ENCODE measurements around the gene IGSF1.

The IGSF1 gene, protein sequence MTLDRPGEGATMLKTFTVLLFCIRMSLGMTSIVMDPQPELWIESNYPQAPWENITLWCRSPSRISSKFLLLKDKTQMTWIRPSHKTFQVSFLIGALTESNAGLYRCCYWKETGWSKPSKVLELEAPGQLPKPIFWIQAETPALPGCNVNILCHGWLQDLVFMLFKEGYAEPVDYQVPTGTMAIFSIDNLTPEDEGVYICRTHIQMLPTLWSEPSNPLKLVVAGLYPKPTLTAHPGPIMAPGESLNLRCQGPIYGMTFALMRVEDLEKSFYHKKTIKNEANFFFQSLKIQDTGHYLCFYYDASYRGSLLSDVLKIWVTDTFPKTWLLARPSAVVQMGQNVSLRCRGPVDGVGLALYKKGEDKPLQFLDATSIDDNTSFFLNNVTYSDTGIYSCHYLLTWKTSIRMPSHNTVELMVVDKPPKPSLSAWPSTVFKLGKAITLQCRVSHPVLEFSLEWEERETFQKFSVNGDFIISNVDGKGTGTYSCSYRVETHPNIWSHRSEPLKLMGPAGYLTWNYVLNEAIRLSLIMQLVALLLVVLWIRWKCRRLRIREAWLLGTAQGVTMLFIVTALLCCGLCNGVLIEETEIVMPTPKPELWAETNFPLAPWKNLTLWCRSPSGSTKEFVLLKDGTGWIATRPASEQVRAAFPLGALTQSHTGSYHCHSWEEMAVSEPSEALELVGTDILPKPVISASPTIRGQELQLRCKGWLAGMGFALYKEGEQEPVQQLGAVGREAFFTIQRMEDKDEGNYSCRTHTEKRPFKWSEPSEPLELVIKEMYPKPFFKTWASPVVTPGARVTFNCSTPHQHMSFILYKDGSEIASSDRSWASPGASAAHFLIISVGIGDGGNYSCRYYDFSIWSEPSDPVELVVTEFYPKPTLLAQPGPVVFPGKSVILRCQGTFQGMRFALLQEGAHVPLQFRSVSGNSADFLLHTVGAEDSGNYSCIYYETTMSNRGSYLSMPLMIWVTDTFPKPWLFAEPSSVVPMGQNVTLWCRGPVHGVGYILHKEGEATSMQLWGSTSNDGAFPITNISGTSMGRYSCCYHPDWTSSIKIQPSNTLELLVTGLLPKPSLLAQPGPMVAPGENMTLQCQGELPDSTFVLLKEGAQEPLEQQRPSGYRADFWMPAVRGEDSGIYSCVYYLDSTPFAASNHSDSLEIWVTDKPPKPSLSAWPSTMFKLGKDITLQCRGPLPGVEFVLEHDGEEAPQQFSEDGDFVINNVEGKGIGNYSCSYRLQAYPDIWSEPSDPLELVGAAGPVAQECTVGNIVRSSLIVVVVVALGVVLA (N-terminal part only)

GRCh38 chrX:131288738-131289511 is at the start of gene IGSF1:
TSS of gene IGSF1 (minus strand) at chrX:131289306. CDS start at chrX:131286674, 2,632 bp downstream.
- DNase-seq = peak in 8 of 14 donors; percentile 2 to 42 (median 21)

GRCh38 chrX:131332331-131332730 is 43.2 kb upstream of the IGSF1 start:
- DNase-seq = no peak

DNA sequence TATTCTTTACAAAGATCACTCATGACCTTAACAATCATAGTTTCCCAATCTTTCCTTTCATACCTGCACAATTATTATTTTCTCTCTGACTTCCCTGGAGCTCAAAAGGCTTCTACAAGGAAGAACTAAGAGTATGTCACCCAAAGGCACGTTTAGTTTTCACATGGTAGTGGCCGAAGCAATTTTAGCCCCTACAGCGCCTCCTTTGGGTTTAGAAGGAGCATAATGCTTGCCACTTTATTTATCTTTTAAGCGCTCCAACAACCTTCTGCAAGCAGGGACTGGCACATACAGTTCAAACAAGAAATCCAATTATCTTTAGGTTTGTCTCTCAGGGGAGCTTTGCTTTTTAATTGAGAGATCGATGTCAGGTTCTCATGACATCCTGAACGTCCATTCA is 42.0 kb upstream of the IGSF1 start:
- no peak for DNase-seq

GRCh38 chrX:131330735-131331134 is 41.6 kb upstream of the IGSF1 start:
- no peak for DNase-seq

- DNase-seq = no peak
Observed at GRCh38 chrX:131322651-131323050, 33.5 kb upstream of the IGSF1 start.

GRCh38 chrX:131317326-131317725 is 28.2 kb upstream of the IGSF1 start:
- no peak for DNase-seq

GRCh38 chrX:131316260-131316659 is 27.2 kb upstream of the IGSF1 start:
- DNase-seq = no peak

DNA sequence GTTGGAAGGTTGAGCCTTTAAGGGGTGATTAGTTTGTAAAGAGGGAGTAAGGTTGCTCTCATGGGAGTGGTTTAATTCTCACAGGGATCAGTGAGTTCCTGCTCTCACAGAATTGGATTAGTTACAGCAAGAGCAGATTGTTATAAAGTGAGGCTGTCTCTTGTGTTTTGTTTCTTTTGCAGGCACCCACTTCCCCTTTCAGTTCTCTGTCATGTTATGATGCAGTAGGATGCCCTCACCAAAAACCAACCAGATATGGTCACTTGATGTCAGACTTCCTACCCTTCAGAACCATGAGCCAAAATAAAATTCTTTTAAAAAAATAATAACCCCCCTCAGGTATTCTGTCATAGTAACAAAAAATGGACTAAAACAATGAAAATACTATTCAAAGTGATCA is 19.9 kb upstream of the IGSF1 start:
- no peak for DNase-seq

DNA sequence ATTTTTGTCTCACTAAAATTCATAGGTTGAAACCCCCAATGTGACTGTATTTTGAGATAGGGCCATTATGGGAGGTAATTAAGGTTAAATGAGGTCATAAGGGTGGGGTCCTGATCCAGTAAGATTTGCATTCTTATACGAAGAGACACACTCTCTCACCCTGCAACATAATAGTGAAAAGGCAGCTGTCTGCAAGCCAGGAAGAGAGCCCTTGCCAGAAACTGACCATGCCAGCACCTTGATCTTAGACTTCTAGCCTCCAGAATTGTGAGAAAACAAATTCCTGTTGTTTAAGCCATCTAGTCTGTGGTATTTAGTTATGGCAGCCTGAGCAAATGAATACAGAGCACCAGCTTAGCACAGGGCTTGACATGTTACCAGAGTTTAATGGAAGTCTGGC is 17.5 kb upstream of the IGSF1 start:
- DNase-seq = no peak

GRCh38 chrX:131305926-131306325 is 16.8 kb upstream of the IGSF1 start:
- DNase-seq = no peak

DNA sequence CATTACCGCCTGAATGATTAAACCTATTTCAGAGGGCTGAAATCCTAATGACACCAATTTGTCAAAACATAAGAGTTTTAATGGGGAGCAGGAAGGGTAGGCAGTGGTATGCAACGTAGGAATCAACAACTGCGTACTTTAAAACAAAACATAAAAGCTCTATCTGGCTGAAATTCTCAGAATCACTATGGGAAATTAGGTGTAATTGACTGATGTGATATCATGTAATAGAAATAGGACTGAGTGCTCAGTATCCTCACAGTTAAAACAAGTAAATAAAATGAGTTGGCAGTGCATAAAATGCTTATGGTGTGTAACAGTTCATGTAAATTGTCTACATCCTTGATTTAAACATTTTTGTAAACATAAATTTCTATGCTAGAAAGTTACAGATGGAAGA is 13.6 kb upstream of the IGSF1 start:
- no peak for DNase-seq

- no peak for DNase-seq
Observed at GRCh38 chrX:131301155-131301554, 12.0 kb upstream of the IGSF1 start.

DNA sequence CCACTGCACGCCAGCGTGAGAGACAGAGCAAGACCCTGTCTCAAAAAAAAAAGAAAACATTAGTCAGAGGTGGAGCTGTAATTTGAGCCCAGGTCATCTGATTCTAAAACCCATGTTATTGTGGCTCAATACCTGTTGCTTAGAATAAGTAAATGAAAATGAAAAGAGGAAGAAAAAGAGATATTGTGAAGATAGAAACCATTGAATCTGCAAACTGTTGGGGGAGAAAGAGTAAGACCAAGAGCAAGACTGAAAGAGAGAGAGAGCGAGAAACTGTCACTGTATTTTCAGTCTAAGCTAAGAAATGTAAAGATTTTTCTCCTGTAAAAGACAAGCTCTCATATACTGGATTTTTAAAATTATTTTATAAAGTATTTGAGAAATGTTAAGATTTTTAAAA is 9.7 kb upstream of the IGSF1 start:
- DNase-seq = no peak

- no peak for DNase-seq
Observed at GRCh38 chrX:131298036-131298435, 8.9 kb upstream of the IGSF1 start.

GRCh38 chrX:131289527-131289926 is 421 bp upstream of the IGSF1 start:
- DNase-seq = no peak

- no peak for DNase-seq
Observed at GRCh38 chrX:131288188-131288587, 918 bp downstream of the IGSF1 start.

GRCh38 chrX:131287560-131288179 is 1.4 kb downstream of the IGSF1 start:
- no peak for DNase-seq

GRCh38 chrX:131279617-131280016 is 9.5 kb downstream of the IGSF1 start:
- DNase-seq = no peak

GRCh38 chrX:131279197-131279596 is 9.9 kb downstream of the IGSF1 start:
- DNase-seq = no peak

- no peak for DNase-seq
Observed at GRCh38 chrX:131277543-131278136, 11.5 kb downstream of the IGSF1 start.

DNA sequence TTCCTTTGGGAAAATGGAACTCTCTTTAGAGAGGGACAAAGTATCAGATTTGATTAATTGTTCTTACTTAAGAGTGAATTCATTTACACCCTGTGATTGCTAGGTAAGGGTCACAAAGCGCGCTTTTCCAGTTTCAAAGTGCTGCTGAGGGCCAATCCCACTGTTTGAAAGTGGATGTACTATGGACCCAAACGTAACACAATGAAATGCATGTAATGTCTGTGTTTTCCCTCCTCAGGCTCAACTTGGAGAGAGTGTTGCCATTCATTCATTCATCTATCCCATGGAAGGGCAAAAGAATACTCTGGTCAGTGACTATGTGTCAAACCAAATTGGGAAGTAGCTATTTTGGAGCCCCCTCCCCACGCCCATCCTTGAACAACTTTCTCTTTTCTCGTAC is 16.1 kb downstream of the IGSF1 start:
- DNase-seq = no peak

Measured in C1 segment of cervical spinal cord (tissue), 14 donors.